ENCODE data around the gene ATE1.

The ATE1 gene

DNA sequence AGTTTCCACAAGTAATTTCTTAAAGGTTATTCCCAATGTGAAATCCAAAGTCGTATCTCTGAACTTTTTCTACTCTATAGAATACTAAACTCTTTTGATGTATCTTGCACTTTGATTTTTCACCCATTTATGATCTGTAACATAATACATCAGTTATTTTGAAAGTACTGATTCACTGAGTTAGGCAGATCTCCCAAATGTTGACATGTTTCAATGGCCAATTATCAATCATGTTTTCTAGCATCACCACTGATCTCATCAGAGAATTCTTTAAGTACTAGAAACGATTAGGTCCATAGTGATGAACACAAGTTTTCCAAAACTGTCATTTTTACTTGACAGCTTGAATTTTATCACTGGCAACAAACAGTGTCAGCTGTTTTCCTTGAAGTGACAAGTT, 119.0 kb downstream of the ATE1 start:
- no peak overlapping the region for H3K4me3 ChIP-seq (ENCODE audit: low read depth, low read length)
- in situ Hi-C loops (cut with HindIII; ENCODE audit: low sequenced_read_pairs), result no loop called here
- TF ChIP-seq, protein P1, sequence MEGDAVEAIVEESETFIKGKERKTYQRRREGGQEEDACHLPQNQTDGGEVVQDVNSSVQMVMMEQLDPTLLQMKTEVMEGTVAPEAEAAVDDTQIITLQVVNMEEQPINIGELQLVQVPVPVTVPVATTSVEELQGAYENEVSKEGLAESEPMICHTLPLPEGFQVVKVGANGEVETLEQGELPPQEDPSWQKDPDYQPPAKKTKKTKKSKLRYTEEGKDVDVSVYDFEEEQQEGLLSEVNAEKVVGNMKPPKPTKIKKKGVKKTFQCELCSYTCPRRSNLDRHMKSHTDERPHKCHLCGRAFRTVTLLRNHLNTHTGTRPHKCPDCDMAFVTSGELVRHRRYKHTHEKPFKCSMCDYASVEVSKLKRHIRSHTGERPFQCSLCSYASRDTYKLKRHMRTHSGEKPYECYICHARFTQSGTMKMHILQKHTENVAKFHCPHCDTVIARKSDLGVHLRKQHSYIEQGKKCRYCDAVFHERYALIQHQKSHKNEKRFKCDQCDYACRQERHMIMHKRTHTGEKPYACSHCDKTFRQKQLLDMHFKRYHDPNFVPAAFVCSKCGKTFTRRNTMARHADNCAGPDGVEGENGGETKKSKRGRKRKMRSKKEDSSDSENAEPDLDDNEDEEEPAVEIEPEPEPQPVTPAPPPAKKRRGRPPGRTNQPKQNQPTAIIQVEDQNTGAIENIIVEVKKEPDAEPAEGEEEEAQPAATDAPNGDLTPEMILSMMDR (IDR thresholded peaks at IDR 0.05; ENCODE audit: low read depth, low read length), result no peak
- no peak for DNase-seq (ENCODE audit: low read depth, low spot score)

DNA sequence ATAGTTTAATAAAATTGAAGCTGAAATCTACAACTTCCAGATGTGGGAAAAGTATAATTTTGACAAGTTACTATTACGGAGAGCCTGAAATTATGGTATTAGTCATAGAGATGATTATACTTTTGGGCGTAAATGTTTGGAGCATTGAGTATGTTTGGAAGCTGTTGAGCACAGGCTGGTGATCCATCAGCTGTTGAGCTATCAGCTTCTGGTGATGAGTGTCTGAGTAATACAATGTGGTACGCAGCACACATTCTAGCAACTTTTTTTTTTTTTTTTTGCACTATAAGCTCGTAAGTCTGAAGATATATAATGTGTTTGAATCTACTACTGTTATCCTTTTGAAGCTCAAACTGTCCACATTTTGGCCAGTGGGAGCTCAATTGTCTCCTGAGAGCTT, 123.4 kb downstream of the ATE1 start:
- no peak overlapping the region for H3K4me3 ChIP-seq (ENCODE audit: low read depth, low read length)
- peak; percentile 44 for DNase-seq (ENCODE audit: low read depth, low spot score)
- in situ Hi-C loops (cut with HindIII; ENCODE audit: low sequenced_read_pairs), result no loop called here
- TF ChIP-seq, protein P1 (IDR thresholded peaks at IDR 0.05; ENCODE audit: low read depth, low read length), result no peak

DNA sequence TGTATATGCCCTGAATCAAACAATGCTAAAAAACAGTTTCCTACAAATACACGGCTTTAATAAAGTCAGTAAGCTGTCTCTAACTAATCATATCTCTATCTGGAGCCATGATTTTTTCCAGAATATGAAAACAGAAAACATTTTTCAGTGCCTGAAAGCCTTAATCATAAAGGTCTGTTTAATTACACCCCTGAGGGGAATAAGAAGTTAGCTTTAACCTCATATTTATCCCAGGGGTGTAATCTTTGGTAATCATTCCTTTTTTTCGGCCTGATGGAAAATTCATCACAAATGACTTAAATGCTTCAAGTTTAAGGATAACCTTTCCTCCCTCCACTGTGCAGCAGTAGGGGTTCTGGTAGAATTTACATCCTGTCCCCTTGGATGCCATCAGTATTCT, 124.2 kb downstream of the ATE1 start:
- DNase-seq (ENCODE audit: low read depth, low spot score), result no peak
- in situ Hi-C loops (cut with HindIII; ENCODE audit: low sequenced_read_pairs), result no loop called here
- H3K4me3 ChIP-seq (ENCODE audit: low read depth, low read length), result no peak overlapping the region
- TF ChIP-seq, protein P1 (IDR thresholded peaks at IDR 0.05; ENCODE audit: low read depth, low read length), result no peak

DNA sequence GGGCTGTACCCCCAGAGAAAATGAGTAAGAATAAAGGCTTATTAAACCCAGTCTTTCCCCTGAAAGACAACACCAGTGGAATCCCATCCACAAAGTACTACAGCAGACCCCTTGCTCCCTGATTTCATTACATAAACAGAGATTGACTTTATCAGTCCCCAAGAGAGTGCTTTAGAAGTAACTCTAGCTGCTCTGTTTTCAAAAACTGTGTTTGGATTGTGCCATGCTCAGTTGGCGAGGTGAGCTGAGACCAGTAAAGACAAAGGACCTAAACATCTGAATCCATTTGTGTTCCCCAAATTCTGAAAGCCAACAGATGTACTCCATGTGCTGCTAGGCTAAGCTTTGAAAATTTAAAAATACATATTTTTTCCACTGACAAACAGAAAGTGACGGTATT, 127.0 kb downstream of the ATE1 start:
- no peak overlapping the region for H3K4me3 ChIP-seq (ENCODE audit: low read depth, low read length)
- in situ Hi-C loops (cut with HindIII; ENCODE audit: low sequenced_read_pairs), result no loop called here
- TF ChIP-seq, protein P1 (IDR thresholded peaks at IDR 0.05; ENCODE audit: low read depth, low read length), result no peak
- DNase-seq (ENCODE audit: low read depth, low spot score), result no peak

DNA sequence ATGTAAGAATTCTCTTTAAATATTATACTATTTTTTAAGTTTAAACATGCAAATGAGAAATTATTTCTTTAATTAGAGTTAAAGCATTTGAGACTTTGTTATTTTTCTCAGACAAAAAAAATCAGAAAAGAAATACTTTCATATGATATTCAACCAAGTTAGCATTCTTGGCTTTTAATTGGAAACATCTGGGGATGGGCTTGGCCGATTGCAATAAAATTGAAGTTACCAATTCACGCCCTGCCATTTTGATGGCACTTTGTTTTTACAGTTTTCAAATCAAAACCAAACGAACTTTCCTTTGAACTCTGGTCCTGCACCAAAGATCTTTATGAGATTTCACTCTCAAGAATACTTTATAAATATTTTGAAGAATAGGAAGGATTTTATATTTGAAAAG, 127.7 kb downstream of the ATE1 start:
- H3K4me3 ChIP-seq (ENCODE audit: low read depth, low read length), result no peak overlapping the region
- TF ChIP-seq, protein P1 (IDR thresholded peaks at IDR 0.05; ENCODE audit: low read depth, low read length), result no peak
- in situ Hi-C loops (cut with HindIII; ENCODE audit: low sequenced_read_pairs), result no loop called here
- DNase-seq (ENCODE audit: low read depth, low spot score), result no peak

DNA sequence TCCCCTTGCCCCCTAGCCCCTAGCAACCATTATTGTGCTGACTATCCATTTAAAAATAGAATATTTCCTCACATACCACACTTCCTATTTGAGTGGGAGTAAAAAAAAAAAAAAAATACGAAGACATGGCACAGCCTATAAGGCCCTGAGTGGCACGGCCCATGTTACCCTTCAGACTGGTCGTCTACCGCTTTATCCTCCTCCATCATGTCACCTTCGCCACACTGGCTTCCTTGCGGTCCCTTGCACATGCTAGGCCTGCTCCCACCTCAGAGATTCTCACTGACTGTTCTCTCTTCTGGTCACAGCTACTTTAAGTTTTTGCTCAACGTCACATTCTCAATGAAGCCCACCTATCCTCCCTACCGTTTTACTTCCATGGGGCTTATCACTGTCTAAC, 130.3 kb downstream of the ATE1 start:
- no peak for DNase-seq (ENCODE audit: low read depth, low spot score)
- in situ Hi-C loops (cut with HindIII; ENCODE audit: low sequenced_read_pairs), result no loop called here
- no peak overlapping the region for H3K4me3 ChIP-seq (ENCODE audit: low read depth, low read length)
- TF ChIP-seq, protein P1 (IDR thresholded peaks at IDR 0.05; ENCODE audit: low read depth, low read length), result no peak

DNA sequence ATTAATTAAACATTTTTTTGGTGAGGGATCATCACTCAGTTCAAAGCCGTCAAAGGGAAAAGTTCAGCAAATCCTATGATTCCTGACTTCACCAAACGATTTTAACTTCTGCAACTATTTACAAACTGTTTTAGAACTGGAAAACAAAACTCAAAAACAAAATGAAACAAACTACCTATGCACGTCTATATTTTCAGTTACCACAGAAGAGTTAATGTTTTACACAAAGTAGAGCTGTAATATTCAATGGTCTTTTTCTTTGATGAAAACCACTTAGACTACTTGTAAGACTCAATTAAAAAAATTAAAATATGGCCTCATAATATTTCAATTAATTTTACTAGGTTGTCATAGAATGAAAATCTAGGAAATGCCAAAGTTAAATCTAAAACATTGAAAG, 131.5 kb downstream of the ATE1 start:
- TF ChIP-seq, protein P1 (IDR thresholded peaks at IDR 0.05; ENCODE audit: low read depth, low read length), result no peak
- in situ Hi-C loops (cut with HindIII; ENCODE audit: low sequenced_read_pairs), result no loop called here
- no peak for DNase-seq (ENCODE audit: low read depth, low spot score)

More for the DNA sequence above, 131.5 kb downstream of the ATE1 start:
- H3K4me3 ChIP-seq (ENCODE audit: low read depth, low read length), result no peak overlapping the region

Data from astrocyte of the spinal cord (primary cell).